ENCODE measurements around the gene PPP1R3D. TPM values are rescaled to one million over a fixed set of nuclear protein-coding genes. Genes with fewer than 3 reads are reported as not detected.

Gene PPP1R3D
- total and polyA plus RNA-seq, 9 of the 15 experiments (the other 6 are each of a cell fraction or from before 2014, with no cell fraction given), result 0.35 to 3.3 (median 1.8) TPM

DNA sequence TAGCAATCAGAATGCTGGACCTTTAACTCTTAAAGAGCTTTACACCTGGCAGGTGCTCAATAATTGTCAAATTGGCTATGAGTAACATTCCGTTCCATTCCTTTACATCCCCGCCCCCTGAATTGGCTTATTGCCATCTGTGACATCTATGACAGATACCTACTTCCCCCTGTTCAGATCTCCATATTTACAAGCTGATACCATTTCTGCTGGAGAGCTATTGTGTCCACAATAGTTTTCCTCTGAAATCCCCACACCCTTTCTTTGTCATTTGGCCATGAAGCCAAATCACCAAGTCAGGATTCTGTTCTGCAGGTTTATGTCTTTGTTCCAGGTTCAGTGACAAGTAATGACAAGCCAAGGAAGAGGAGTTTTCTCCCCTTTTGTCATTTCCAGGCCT lies 21.3 kb upstream of the PPP1R3D start:
- Histone ChIP-seq H3K4me1 (replicated peaks in 1 of 2; ENCODE audit: control insufficient read depth in 2 of 2, insufficient read depth in 2 of 2, low read length in 2 of 2) (no peaks in the 10 kb centered on the region), H3K27ac (ENCODE audit: extremely low read depth, low read depth, low read length) (no peak overlapping the region), H3K9ac (ENCODE audit: insufficient read depth in 1 of 2, low read depth in 2 of 2, low read length in 2 of 2) (no peak overlapping the region), H3K9me3 (replicated peaks; ENCODE audit: control insufficient read depth, insufficient read depth, low read depth, low read length) (no peaks in the 10 kb centered on the region), H4K20me1 (replicated peaks; ENCODE audit: control insufficient read depth, insufficient read depth, low read length) (no peaks in the 10 kb centered on the region), H3K4me3 (no peak overlapping the region), H3K4me2 (ENCODE audit: insufficient read depth, low read length) (no peak overlapping the region), H3K79me2 (ENCODE audit: control insufficient read depth, insufficient read depth, low read length) (no peaks in the 10 kb centered on the region), H3K36me3 (ENCODE audit: control insufficient read depth, insufficient read depth, low read length) (no peaks in the 10 kb centered on the region), H3K27me3 (ENCODE audit: control insufficient read depth in 2 of 2, insufficient read depth in 2 of 2, low read length in 2 of 2) (peaks cover 6 to 14% of the 10 kb centered on the region in 2 experiments; a peak in 3 of 5 replicates), H2AFZ (ENCODE audit: low read depth, low read length) (no peak overlapping the region), H3K9me1 (ENCODE audit: control insufficient read depth, insufficient read depth, low read length) (no peaks in the 10 kb centered on the region)
- ATAC-seq, result no peak
- TF ChIP-seq RFX7 (CRISPR knock-in tag; IDR thresholded peaks at IDR 0.05) (no peak), MXI1 (IDR thresholded peaks at IDR 0.05; ENCODE audit: low read depth, low read length) (no peak), HDAC8 (tag; IDR thresholded peaks at IDR 0.05) (no peak), ZNF699 (CRISPR knock-in tag; IDR thresholded peaks at IDR 0.05; ENCODE audit: insufficient replicate concordance) (no peak), STAT5A (IDR thresholded peaks at IDR 0.05; ENCODE audit: borderline replicate concordance, low read length) (no peak), FOXK2 (conservative IDR thresholded peaks at IDR 0.05 in 1 of 2, IDR thresholded peaks at IDR 0.05 in 1 of 2; ENCODE audit: low read depth in 2 of 2) (no peak), ZNF445 (CRISPR knock-in tag; IDR thresholded peaks at IDR 0.05; ENCODE audit: low read depth) (no peak)
- intact Hi-C loops (cut with micrococcal nuclease) (no loop called here), in situ Hi-C loops (cut with MboI) (no loop called here)
- BruUV-seq (replicated peaks), result no TSS peak
- POLR2A ChIA-PET, result interaction anchor here (1.2 kb wide), 1 partner anchor 21 kb away, joined by 3 read pairs; no protein-coding TSS in a partner anchor
- CTCF ChIA-PET (ENCODE audit: low intra/inter-chr PET ratio), result no interaction called here
- no peak for DNase-seq (ENCODE audit: extremely low read depth in 1 of 4, low spot score in 3 of 4)
- 0% methylated on average over 2 of the region's 2 CpGs for WGBS (ENCODE audit: insufficient coverage, low coverage, missing lambda C conversion rate)
- FAIRE-seq, result no peak
